K562 (cell line): ENCODE data around the gene APCDD1. TPM values are rescaled to one million over a fixed set of nuclear protein-coding genes. Genes with fewer than 3 reads are reported as not detected.
A peak's percentile ranks its signal among the peaks of the same experiment; 100 is the strongest.

Source experiments
- ATAC-seq: fragments of 200-7000 bp; cut with Tn5 transposase; 3 replicates; pipeline ENCODE4 v1.9.1; 2020; ENCODE audit warnings: moderate library complexity
- BruUV-seq: library from RNA; stranded (reverse); fragments of 400-500 nt; replicated peaks from 2 replicates; lab custom pipeline; 2021; lab: Mats Ljungman, UMichigan
- CTCF ChIA-PET: fragments of 300-600 bp; formaldehyde crosslinking; extraction: SDS; loops from one replicate; lab custom pipeline; 2021; ENCODE audit warnings: low intra/inter-chr PET ratio; lab: Yijun Ruan, JAX
- POLR2A ChIA-PET: fragments of 300-600, 350-650 bp; sonication (Branson Sonifier 250); formaldehyde crosslinking; extraction: SDS; loops from one replicate; lab custom pipeline; 2021; ENCODE audit warnings: antibody characterized with exemption, inconsistent platforms; lab: Yijun Ruan, JAX
- DNase-seq, 4 experiments: peaks; one replicate each; pipeline versions ENCODE4 v3.0.0 to v3.0.0-alpha.2; 2011 to 2018; ENCODE audit warnings: low spot score in 3 of 4, mixed read lengths in 3 of 4; ENCODE audit errors: extremely low read depth in 1 of 4
- FAIRE-seq: peaks from 2 replicates; lab custom pipeline; 2011; peaks lifted over from hg19 to GRCh38; lab: Jason Lieb, UNC
- H2AFZ ChIP-seq: 2 replicates; pipeline ENCODE4 v1.6.0; 2011; ENCODE audit warnings: low read depth, low read length, control low read depth, inconsistent platforms
- H3K27ac ChIP-seq: fragments of 200-600 bp; 3 replicates; pipeline ENCODE4 v1.8.0; 2011; ENCODE audit warnings: low read depth, mild to moderate bottlenecking, control low read depth, inconsistent platforms, low read length, moderate library complexity, mixed read lengths; ENCODE audit errors: extremely low read depth
- H3K27me3 ChIP-seq, 2 experiments: fragments of 300-600 bp in 1 of 2; 2 replicates in 1 of 2; 3 replicates in 1 of 2; pipeline versions ENCODE4 v1.6.0 to v1.8.0; 2011; ENCODE audit warnings: inconsistent platforms in 2 of 2, low read length in 2 of 2, mild to moderate bottlenecking in 1 of 2, mixed read lengths in 1 of 2, moderate library complexity in 1 of 2; ENCODE audit not compliant: control insufficient read depth in 2 of 2, insufficient read depth in 2 of 2
- H3K36me3 ChIP-seq: fragments of 300-600 bp; 3 replicates; pipeline ENCODE4 v1.8.0; 2011; ENCODE audit warnings: mild to moderate bottlenecking, low read length, inconsistent platforms; ENCODE audit not compliant: control insufficient read depth, insufficient read depth
- H3K4me1 ChIP-seq, 2 experiments: fragments of 200-600 bp in 1 of 2; replicated peaks in 1 of 2; 2 replicates in 1 of 2; 3 replicates in 1 of 2; pipeline versions ENCODE4 v1.5.1 to v1.8.0; 2011; ENCODE audit warnings: inconsistent platforms in 2 of 2, low read length in 2 of 2, mild to moderate bottlenecking in 1 of 2, mixed read lengths in 1 of 2, moderate library complexity in 1 of 2; ENCODE audit not compliant: control insufficient read depth in 2 of 2, insufficient read depth in 2 of 2
- H3K4me2 ChIP-seq: 2 replicates; pipeline ENCODE4 v1.6.1; 2011; ENCODE audit warnings: low read length, control low read depth, inconsistent platforms, mixed read lengths; ENCODE audit not compliant: insufficient read depth
- H3K4me3 ChIP-seq: fragments of 200-600 bp; sonication (generic), shearing (Covaris generic); 2 replicates; pipeline ENCODE4 v1.5.1; 2016; ENCODE audit warnings: control low read depth, inconsistent platforms
- H3K79me2 ChIP-seq: fragments of 200-600 bp; 3 replicates; pipeline ENCODE4 v1.8.0; 2011; ENCODE audit warnings: low read length, inconsistent platforms; ENCODE audit not compliant: control insufficient read depth, insufficient read depth
- H3K9ac ChIP-seq, 2 experiments: 2 replicates each; pipeline versions ENCODE4 v1.6.0 to v1.6.1; 2011; ENCODE audit warnings: low read depth in 2 of 2, low read length in 2 of 2, control low read depth in 1 of 2, inconsistent platforms in 1 of 2, mild to moderate bottlenecking in 1 of 2, mixed read lengths in 1 of 2; ENCODE audit not compliant: insufficient read depth in 1 of 2
- H3K9me1 ChIP-seq: one replicate; pipeline ENCODE4 v1.6.0; 2011; ENCODE audit warnings: inconsistent platforms, mild to moderate bottlenecking, low read length, moderate library complexity; ENCODE audit not compliant: control insufficient read depth, insufficient read depth
- H3K9me3 ChIP-seq: replicated peaks from 2 replicates; pipeline ENCODE4 v1.5.1; 2011; ENCODE audit warnings: low read depth, low read length, inconsistent platforms; ENCODE audit not compliant: control insufficient read depth, insufficient read depth
- H4K20me1 ChIP-seq: replicated peaks from 2 replicates; pipeline ENCODE4 v1.6.1; 2011; ENCODE audit warnings: low read length, inconsistent platforms, mixed read lengths; ENCODE audit not compliant: control insufficient read depth, insufficient read depth
- BCL6 ChIP-seq: fragments of 250-450 bp; sonication (Bioruptor Pico); IDR thresholded peaks from 2 replicates; pipeline ENCODE4 v1.4.0; 2020
- HMG20A ChIP-seq: fragments of 450-650 bp; formaldehyde crosslinking; conservative IDR thresholded peaks from 2 replicates; pipeline ENCODE4 v1.4.0; 2020; ENCODE audit warnings: mild to moderate bottlenecking, mixed read lengths
- IFI16 ChIP-seq: fragments of 250-450 bp; sonication (Bioruptor Pico); IDR thresholded peaks from 2 replicates; pipeline ENCODE4 v2.1.2; 2022; ENCODE audit warnings: mild to moderate bottlenecking, inconsistent platforms
- KDM1A ChIP-seq, 2 experiments: fragments of 450-650 bp; IDR thresholded peaks; 2 replicates each; pipeline ENCODE4 v1.6.1; 2016; ENCODE audit warnings: mild to moderate bottlenecking in 2 of 2
- KHSRP ChIP-seq: fragments of 450-650 bp; IDR thresholded peaks from 2 replicates; pipeline ENCODE4 v1.6.1; 2017
- LARP7 ChIP-seq: fragments of 450-650 bp; IDR thresholded peaks from 2 replicates; pipeline ENCODE4 v1.6.1; 2016
- MTA2 ChIP-seq: fragments of 450-650 bp; IDR thresholded peaks from 2 replicates; pipeline ENCODE4 v1.6.1; 2016; ENCODE audit warnings: low read depth
- NCOA1 ChIP-seq: fragments of 450-650 bp; IDR thresholded peaks from 2 replicates; pipeline ENCODE4 v1.6.1; 2016; ENCODE audit warnings: low read depth
- NCOR1 ChIP-seq: fragments of 450-650 bp; IDR thresholded peaks from 2 replicates; pipeline ENCODE4 v1.6.1; 2016; ENCODE audit warnings: mild to moderate bottlenecking, moderate library complexity
- NFE2 ChIP-seq: IDR thresholded peaks from 2 replicates; pipeline ENCODE4 v1.6.1; 2014; ENCODE audit warnings: antibody characterized with exemption, low read depth
- PHB ChIP-seq: fragments of 250-450 bp; sonication (Bioruptor Pico); IDR thresholded peaks from 2 replicates; pipeline ENCODE4 v1.5.0; 2021
- SPI1 ChIP-seq: IDR thresholded peaks from 2 replicates; pipeline ENCODE4 v1.6.1; 2011; ENCODE audit warnings: low read depth, low read length, control low read depth, borderline replicate concordance
- TBP ChIP-seq: optimal IDR thresholded peaks from 2 replicates; pipeline ENCODE3; 2011; ENCODE audit warnings: low read depth, low read length, improper control_type of control experiment
- TGIF2 ChIP-seq: sonication (generic); formaldehyde crosslinking; IDR thresholded peaks from 2 replicates; pipeline ENCODE4 v1.8.1; 2022; ENCODE audit warnings: mild to moderate bottlenecking, missing genetic modification reagents, moderate library complexity
- ZC3H11A ChIP-seq: IDR thresholded peaks from 2 replicates; pipeline ENCODE4 v1.6.1; 2012; ENCODE audit warnings: low read depth, low read length, improper control_type of control experiment
- ZNF133 ChIP-seq: fragments of 250-450 bp; sonication (Bioruptor Pico); IDR thresholded peaks from 2 replicates; pipeline ENCODE4 v1.4.0; 2020; ENCODE audit warnings: mild to moderate bottlenecking
- ZNF197 ChIP-seq: fragments of 200-800 bp; sonication (Bioruptor generic); IDR thresholded peaks from 2 replicates; pipeline ENCODE4 v1.6.1; 2016; ENCODE audit warnings: low read depth, missing genetic modification characterization, missing compliant biosample characterization
- ZNF224 ChIP-seq: sonication (generic); formaldehyde crosslinking; IDR thresholded peaks from 2 replicates; pipeline ENCODE4 v1.8.0; 2022; ENCODE audit warnings: mild to moderate bottlenecking, missing genetic modification reagents
- ZNF764 ChIP-seq: fragments of 250-450 bp; sonication (Bioruptor Pico); IDR thresholded peaks from 2 replicates; pipeline ENCODE4 v1.4.0; 2020; ENCODE audit warnings: low read depth, mild to moderate bottlenecking, moderate library complexity
- ZZZ3 ChIP-seq: fragments of 450-650 bp; IDR thresholded peaks from 2 replicates; pipeline ENCODE4 v1.6.1; 2016; ENCODE audit warnings: antibody characterized with exemption, mild to moderate bottlenecking, moderate library complexity
- WGBS: fragments of 100-300 bp; shearing (Covaris generic); methylation state at CpG from one replicate; pipeline ENCODE4 v1.1.6; 2016; ENCODE audit warnings: low coverage, mixed read lengths; ENCODE audit not compliant: insufficient coverage; ENCODE audit errors: missing lambda C conversion rate; 5-methylcytosine and 5-hydroxymethylcytosine counted together
- in situ Hi-C: fragments of 300-500 bp; cut with MboI; formaldehyde crosslinking; loops from 4 replicates; pipeline ENCODE4 v1.15.0; 2018; ENCODE audit warnings: inconsistent platforms, mixed read lengths
- intact Hi-C: fragments of 100-400 bp; cut with micrococcal nuclease; formaldehyde crosslinking; loops from 2 replicates; pipeline ENCODE4 v1.14.2; 2022
- polyA plus RNA-seq, 8 experiments: library from polyadenylated mRNA; depleted of rRNA in 4 of 8; stranded (reverse) in 5 of 8; unstranded in 3 of 8; fragments of >200 nt; fragmentation: Nextera tagmentation in 2 of 8; fragmentation: Illumina TruSeq in 1 of 8; extraction: Ambion mirVana in 2 of 8; extraction: Trizol in 1 of 8; gene quantifications; 2 replicates each; pipeline versions ENCODE4 v1.2.1 to v1.2.3, GENCODE V29; 2011 to 2014; ENCODE audit warnings: inconsistent platforms in 1 of 8, missing spikeins in 1 of 8
- total RNA-seq, 7 experiments: library from RNA; depleted of rRNA in 6 of 7; stranded (reverse); fragments of >200 nt in 6 of 7; fragmentation: Illumina TruSeq in 2 of 7; extraction: Trizol in 2 of 7; gene quantifications; 2 replicates each; pipeline versions ENCODE4 v1.2.1 to v1.2.3, GENCODE V29; 2011 to 2021; ENCODE audit warnings: low replicate concordance in 1 of 7
- TF ChIP-seq, protein P1 (sequence below): sonication (generic); formaldehyde crosslinking; IDR thresholded peaks from 2 replicates; pipeline ENCODE4 v1.8.1; 2022; ENCODE audit warnings: missing genetic modification reagents
- TF ChIP-seq, protein P2 (sequence below): fragments of 250-450 bp; sonication (Bioruptor Pico); IDR thresholded peaks from 2 replicates; pipeline ENCODE4 v1.9.0; 2021; ENCODE audit warnings: mild to moderate bottlenecking
- TF ChIP-seq, protein P3 (sequence below): fragments of 250-450 bp; sonication (Bioruptor Pico); IDR thresholded peaks from 2 replicates; pipeline ENCODE4 v1.8.0; 2022; ENCODE audit warnings: moderate library complexity, mild to moderate bottlenecking, inconsistent platforms

APCDD1 gene
- total and polyA plus RNA-seq, 9 of the 15 experiments (the other 6 are each of a cell fraction or from before 2014, with no cell fraction given), result 0.07 TPM; not detected in 8

DNA sequence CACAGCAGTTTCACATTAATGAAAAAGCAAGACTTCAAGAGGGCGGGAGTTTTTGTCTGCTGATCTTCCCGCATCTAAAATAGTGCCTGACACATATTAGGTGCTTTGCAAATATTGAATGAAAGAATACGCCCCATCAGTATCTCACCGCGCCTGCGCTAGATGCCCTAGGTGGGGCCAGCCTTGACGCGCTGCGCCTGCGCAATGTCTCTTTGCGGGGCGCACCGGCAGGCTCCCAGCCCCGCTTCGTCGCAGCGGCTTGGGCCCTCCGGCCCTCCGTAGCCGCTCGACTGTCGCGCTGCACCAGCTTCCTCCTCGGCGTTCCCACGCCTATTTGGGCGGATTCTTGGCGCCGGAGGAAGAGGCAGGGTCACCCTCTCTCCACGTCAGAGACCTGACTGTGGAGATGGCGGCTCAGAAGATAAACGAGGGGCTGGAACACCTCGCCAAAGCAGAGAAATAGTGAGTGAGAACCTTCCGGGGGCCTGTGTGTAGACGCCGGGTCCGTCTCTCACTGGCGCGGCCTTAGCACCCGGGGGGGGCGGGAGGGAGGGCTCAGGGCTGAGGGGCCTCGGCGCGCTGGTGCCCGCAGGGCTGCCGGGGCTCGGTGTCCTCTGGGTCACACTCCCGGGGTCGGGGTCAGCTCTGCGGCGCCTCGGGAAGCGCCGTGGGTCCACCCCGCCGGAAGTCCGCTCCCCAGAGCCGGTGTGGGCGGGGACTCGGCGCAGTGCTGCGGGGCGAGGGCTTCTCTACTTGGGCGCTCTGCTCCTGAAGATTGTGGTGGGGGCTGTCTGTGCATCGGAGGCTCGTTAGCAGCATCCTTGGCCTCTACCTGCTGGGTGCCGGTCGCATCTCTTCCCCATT, 71.5 kb downstream of the APCDD1 start, which contains the start of gene NAPG:
TSS of gene NAPG (plus strand) at position 331 of the 864 bp plus-strand sequence. CDS start at position 407, 76 bp downstream.
- DNase-seq (peak; percentile 97 to 99 (median 98)), FAIRE-seq (peak; percentile 91), ATAC-seq (peak; percentile 86)
- BruUV-seq, result no TSS peak
- under 1% methylated on average over 56 of the region's 68 CpGs for WGBS
- intact Hi-C loops (loop anchor here (10.0 kb wide), 1 partner anchor 821 kb away; the partner anchor contains the start of gene RAB31), in situ Hi-C loops (no loop called here)
- Histone ChIP-seq H3K4me2 (peak within 1 kb of the TSS; percentile 98), H3K27me3 (no peaks in the 10 kb centered on the region), H2AFZ (peak within 1 kb of the TSS; percentile 93), H3K27ac (peak within 1 kb of the TSS; percentile 74), H3K9me3 (no peaks in the 10 kb centered on the region), H3K9ac (peak within 1 kb of the TSS; percentile 78 to 92), H4K20me1 (peaks cover 10% of the 10 kb centered on the region; the same call in 1 of the 2 replicates), H3K4me3 (peak within 1 kb of the TSS; percentile 77), H3K9me1 (no peaks in the 10 kb centered on the region), H3K79me2 (peaks cover 47% of the 10 kb centered on the region), H3K36me3 (peaks cover 7% of the 10 kb centered on the region; the same call in 1 of the 3 replicates), H3K4me1 (peaks cover 9 to 33% of the 10 kb centered on the region in 2 experiments)
- POLR2A ChIA-PET, result interaction anchor here (0.6 to 1.4 kb wide), 6 partner anchors 10 to 253 kb away, joined by 3 to 12 read pairs (median 4); no protein-coding TSS in a partner anchor
- CTCF ChIA-PET, result no interaction called here
- TF ChIP-seq ZNF764 (no peak), NCOA1 (no peak), IFI16 (CRISPR knock-in tag) (no peak), KDM1A (IDR thresholded peaks at IDR 0.05) (no peak), ZNF197 (CRISPR knock-in tag) (no peak), LARP7 (no peak), PHB (no peak), SPI1 (0 out of 2 replicates have a peak, but pooled peaks have one; percentile 21), NCOR1 (peak; percentile 30; the same call in 1 of the 2 replicates), ZNF224 (CRISPR knock-in tag) (no peak), ZZZ3 (no peak), ZNF133 (no peak), HMG20A (CRISPR knock-in tag) (no peak), KHSRP (no peak), MTA2 (no peak), TBP (peak; percentile 55), BCL6 (CRISPR knock-in tag) (no peak), ZC3H11A (no peak), TGIF2 (CRISPR knock-in tag) (no peak), NFE2 (no peak)
- TF ChIP-seq, protein P1, sequence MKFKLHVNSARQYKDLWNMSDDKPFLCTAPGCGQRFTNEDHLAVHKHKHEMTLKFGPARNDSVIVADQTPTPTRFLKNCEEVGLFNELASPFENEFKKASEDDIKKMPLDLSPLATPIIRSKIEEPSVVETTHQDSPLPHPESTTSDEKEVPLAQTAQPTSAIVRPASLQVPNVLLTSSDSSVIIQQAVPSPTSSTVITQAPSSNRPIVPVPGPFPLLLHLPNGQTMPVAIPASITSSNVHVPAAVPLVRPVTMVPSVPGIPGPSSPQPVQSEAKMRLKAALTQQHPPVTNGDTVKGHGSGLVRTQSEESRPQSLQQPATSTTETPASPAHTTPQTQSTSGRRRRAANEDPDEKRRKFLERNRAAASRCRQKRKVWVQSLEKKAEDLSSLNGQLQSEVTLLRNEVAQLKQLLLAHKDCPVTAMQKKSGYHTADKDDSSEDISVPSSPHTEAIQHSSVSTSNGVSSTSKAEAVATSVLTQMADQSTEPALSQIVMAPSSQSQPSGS (CRISPR knock-in tag), result no peak
- TF ChIP-seq, protein P2, sequence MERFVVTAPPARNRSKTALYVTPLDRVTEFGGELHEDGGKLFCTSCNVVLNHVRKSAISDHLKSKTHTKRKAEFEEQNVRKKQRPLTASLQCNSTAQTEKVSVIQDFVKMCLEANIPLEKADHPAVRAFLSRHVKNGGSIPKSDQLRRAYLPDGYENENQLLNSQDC (CRISPR knock-in tag), result no peak
- TF ChIP-seq, protein P3, sequence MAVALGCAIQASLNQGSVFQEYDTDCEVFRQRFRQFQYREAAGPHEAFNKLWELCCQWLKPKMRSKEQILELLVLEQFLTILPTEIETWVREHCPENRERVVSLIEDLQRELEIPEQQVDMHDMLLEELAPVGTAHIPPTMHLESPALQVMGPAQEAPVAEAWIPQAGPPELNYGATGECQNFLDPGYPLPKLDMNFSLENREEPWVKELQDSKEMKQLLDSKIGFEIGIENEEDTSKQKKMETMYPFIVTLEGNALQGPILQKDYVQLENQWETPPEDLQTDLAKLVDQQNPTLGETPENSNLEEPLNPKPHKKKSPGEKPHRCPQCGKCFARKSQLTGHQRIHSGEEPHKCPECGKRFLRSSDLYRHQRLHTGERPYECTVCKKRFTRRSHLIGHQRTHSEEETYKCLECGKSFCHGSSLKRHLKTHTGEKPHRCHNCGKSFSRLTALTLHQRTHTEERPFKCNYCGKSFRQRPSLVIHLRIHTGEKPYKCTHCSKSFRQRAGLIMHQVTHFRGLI (CRISPR knock-in tag), result no peak
